HG03159 (cell line): ENCODE measurements around the gene KIAA1217.

Experiments used
- ATAC-seq: cut with Tn5 transposase; IDR thresholded peaks from one replicate; pipeline ENCODE4 v1.9.1; 2021; ENCODE audit warnings: mild to moderate bottlenecking, moderate library complexity; ENCODE audit not compliant: unreplicated experiment

The KIAA1217 gene

GRCh38 chr10:24494236-24494635 is 285.3 kb downstream of the KIAA1217 start:
- no peak for ATAC-seq

DNA sequence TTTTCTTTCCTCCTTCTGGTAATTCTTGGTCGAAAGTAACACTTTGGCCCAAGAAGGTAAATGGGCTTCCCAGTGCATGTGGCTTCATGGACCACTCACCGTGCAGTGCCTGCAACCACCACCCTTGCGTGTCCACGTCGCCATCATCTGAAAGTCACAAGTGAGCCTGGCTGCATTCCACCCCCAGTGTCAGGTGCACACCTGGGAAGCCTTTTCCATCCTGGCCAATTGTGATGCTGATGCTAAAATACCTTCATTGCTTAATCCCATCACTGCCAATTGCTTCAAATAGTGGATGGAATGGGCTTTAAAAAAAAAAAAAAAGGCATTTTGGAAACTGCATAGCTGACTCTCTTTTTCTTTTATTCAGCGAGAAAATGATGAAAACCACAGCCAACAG is 285.8 kb downstream of the KIAA1217 start:
- no peak for ATAC-seq

DNA sequence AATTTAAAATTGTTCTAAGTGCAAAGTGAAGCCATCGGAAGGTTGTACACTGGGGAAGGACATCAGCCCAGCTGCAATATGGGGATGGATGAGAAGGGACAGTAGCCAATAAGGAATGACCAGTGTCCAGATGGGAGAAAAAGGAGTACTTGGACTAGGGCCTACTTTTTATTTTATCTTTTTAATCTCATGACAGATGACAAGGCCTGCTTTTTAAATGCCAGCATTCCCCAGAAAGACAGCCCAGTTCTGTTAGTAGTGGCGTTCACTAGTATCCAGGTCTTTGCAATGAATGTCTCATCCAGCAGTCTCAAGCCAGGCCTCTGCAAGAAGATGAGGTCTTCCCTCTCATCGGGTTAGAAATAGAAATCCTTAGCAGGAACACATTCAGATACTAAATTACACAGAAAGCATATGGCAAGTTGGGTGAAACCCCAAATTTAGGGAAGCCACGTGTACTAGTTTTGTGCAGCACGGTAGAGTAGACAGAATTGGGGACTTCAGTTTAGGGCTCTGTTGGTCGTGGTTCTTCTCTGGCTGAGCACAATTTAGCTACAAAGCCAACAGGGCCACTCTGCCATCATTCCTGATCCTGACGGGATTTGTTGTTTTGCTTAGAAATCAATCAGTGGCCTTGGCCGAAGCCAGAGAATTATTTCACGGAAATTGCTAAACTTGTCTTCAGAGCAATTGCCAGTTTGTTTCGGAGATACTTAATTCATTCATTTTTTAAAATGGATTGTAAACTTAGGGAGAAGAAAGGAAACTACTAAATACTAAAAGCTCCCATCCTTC is 286.9 kb downstream of the KIAA1217 start:
- no peak for ATAC-seq

DNA sequence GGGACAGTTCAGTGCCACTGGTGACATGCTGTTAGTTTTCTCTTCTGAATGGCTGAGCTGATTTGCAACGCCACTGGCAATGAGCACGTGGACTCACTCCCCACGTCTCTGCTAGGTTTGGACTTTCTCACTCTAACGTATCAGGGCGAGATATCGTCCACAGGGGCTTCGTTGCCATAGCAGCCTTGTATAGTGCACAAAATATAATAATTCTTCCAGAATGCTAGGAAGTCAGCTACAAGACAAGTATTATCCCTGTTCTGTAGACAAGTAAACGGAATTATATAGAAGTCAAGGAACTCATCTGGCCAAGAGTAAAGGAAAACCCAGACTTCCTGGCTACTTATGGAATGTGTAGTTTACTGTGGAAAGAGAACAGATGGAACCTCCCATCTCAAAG is 288.0 kb downstream of the KIAA1217 start:
- no peak for ATAC-seq

GRCh38 chr10:24501056-24501711 is 292.2 kb downstream of the KIAA1217 start:
- no peak for ATAC-seq

GRCh38 chr10:24502006-24502405 is 293.1 kb downstream of the KIAA1217 start:
- ATAC-seq: no peak

GRCh38 chr10:24502801-24503460 is 294.0 kb downstream of the KIAA1217 start:
- ATAC-seq: no peak

- ATAC-seq: peak; percentile 79
These were observed 294.8 kb downstream of the KIAA1217 start for GRCh38 chr10:24503461-24504320.

DNA sequence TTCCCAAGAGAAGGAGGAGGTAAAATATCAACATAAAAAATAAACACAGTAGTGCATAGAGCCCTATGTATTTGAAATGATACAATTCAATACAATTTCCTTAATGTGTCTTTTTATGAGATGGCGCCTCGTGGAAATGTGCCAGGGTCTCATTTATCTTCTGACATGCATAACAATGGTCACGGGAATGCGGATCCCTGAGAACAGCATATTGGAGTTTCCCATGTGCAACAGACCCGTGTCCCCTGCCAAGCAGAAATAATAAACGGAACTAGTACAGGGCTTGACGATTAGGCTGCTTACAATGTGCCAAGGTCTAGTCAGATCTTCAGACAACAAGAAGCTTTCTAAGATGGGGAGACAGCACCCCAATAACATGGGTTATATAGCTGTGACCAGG is 296.8 kb downstream of the KIAA1217 start:
- ATAC-seq: no peak

- ATAC-seq: no peak
These were observed 304.2 kb downstream of the KIAA1217 start for GRCh38 chr10:24513155-24513554.

- ATAC-seq: no peak
These were observed 306.5 kb downstream of the KIAA1217 start for GRCh38 chr10:24515481-24515880.

GRCh38 chr10:24518411-24518810 is 309.5 kb downstream of the KIAA1217 start:
- no peak for ATAC-seq

GRCh38 chr10:24518981-24519597 is 310.2 kb downstream of the KIAA1217 start:
- no peak for ATAC-seq

GRCh38 chr10:24519950-24520349 is 311.0 kb downstream of the KIAA1217 start:
- ATAC-seq: no peak

DNA sequence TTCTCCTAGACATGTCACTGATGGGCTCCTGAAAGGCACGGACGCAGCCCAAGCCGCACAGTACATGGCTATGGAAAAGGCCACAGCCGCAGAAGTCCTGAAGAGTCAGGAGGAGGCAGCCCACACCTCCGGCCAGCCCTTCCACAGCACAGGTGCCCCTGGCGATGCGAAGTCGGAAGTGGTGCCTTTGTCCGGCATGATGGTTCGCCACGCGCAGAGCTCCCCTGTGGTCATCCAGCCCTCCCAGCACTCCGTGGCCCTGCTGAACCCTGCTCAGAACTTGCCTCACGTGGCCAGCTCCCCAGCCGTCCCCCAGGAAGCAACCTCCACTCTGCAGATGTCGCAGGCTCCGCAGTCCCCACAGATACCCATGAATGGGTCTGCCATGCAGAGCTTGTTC is 315.4 kb downstream of the KIAA1217 start:
- no peak for ATAC-seq

DNA sequence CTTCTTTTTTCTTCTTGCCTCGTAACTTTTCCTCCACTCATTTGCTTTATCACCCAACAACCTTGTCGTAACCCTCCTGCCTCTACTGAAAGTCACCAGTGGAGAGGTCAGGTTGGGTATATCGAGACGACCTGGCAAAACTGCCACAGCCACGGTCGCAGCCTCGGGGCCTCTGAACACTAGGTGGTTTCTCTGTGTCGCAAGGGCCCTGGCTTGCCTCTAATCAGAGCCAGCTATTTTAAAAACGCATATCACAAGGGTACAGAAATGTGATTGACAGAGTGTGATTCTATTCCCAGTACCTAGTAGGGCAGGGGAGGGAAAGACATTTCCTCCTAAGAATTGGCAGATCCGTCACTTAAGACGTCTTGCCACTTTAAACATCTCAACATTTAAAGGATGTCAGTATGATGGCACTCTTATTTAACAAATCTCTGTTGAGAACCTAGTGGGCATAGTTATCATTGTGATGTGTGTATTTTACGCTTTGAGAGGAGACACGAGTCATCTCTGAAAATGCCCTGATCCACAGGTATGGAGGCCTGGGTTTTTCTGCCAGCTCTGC is 317.2 kb downstream of the KIAA1217 start:
- no peak for ATAC-seq

- no peak for ATAC-seq
These were observed 320.0 kb downstream of the KIAA1217 start for GRCh38 chr10:24528946-24529345.

DNA sequence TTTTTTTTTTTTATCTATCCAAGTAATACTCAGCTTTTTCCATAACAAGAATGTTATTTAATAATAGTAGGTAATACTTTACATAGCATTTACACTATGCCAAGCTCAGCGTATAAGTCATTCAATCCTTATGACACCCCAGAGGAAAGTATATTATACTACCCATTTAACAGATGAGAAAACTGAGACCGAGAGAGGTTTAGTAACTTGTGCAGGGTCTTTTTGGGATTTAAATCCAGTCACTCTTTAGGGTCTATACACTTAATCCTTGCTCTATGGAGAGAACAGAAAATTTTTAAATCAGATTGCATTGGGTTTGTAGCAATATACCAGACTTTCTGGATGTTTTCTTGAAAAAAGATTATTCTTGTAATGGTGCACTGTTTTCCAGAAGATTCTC is 322.5 kb downstream of the KIAA1217 start:
- ATAC-seq: no peak

DNA sequence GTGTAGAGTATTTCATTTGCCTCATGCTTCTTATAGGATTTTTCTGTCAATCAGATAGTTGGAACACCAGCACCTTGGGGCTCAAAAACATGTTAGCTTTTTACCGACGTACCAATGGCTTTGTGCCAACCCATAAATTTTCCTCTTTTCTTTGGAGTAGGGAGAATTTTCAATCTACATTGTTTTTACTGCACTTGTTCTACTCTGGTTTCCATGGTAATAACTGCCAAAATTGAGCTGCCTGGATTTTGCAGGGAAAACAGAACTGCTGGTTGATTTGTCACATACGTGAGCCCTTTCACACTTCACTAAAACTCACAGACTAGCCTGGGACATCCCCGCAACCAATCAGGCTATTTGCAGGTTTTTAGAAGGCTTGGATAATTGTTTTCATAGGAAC is 325.0 kb downstream of the KIAA1217 start:
- no peak for ATAC-seq

DNA sequence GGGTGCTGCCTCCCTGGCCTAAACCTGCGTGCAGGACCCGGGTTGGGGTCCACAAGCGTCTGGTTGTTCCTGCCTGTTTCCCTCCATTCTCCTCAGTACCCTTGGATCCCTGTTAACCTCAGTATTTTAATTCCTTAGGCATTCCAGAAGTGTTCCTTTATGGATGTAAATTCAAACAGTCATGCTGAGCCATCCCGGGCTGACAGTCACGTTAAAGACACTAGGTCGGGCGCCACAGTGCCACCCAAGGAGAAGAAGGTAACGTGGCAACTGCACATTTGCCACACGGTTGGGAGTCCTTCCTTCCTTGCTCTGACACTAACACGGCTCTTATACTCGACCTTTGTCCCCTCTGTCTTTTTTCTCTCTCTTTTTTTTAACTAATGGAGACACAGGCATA is 327.7 kb downstream of the KIAA1217 start:
- no peak for ATAC-seq
